HL-60 (cell line): ENCODE results near the gene RPS15A.

Source experiments
- DNase-seq, 2 experiments: peaks; one replicate each; pipeline ENCODE4 v3.0.0-alpha.2; 2010 to 2020; ENCODE audit warnings: low read depth in 1 of 2, low spot score in 1 of 2
- H3K27ac ChIP-seq: fragments of 250-450 bp; sonication (Bioruptor Pico); replicated peaks from 2 replicates; pipeline ENCODE4 v1.5.1; 2020; ENCODE audit warnings: mild to moderate bottlenecking, moderate library complexity
- H3K27me3 ChIP-seq: fragments of 250-450 bp; sonication (Bioruptor Pico); 2 replicates; pipeline ENCODE4 v1.5.1; 2021; ENCODE audit warnings: mild to moderate bottlenecking, moderate library complexity; ENCODE audit not compliant: insufficient read depth, poor library complexity, severe bottlenecking
- H3K4me3 ChIP-seq: replicated peaks from 2 replicates; pipeline ENCODE4 v1.5.1; 2011; ENCODE audit warnings: mild to moderate bottlenecking, control low read depth, low read length; ENCODE audit not compliant: insufficient read depth
- GABPA ChIP-seq: IDR thresholded peaks from 2 replicates; pipeline ENCODE4 v1.6.1; 2012; ENCODE audit warnings: low read depth
- POLR2AphosphoS5 ChIP-seq: IDR thresholded peaks from 2 replicates; pipeline ENCODE4 v1.6.1; 2012; ENCODE audit warnings: low read depth
- SPI1 ChIP-seq: IDR thresholded peaks from 2 replicates; pipeline ENCODE4 v1.6.1; 2012; ENCODE audit warnings: low read depth, mild to moderate bottlenecking, borderline replicate concordance
- TF ChIP-seq, protein P1 (sequence below): IDR thresholded peaks from 2 replicates; pipeline ENCODE4 v1.6.1; 2012; ENCODE audit warnings: low read depth; ENCODE audit not compliant: insufficient replicate concordance
- TF ChIP-seq, protein P2 (sequence below): IDR thresholded peaks from one replicate; pipeline ENCODE4 v1.5.1; 2011; ENCODE audit warnings: low read length, control low read depth, inconsistent platforms; ENCODE audit not compliant: insufficient read depth

Gene RPS15A

DNA sequence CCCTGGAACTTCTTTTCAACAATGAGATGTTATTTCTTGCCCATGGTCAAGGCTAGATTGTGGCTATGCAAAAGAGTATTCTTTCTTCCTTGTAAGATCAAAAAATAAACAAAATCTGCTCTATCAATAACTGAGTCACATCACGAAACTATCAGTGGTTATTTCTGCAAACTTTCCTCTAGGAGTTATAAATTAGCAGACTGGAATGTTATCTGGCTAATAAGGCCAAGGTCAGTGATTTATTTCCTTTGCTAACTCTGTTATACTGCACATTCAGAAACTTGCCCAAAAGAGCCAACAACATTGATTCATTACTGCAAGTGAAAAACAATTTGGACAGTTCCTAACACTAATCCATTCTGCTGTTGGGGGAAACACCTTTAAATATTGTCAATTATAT, 6.2 kb upstream of the RPS15A start:
- no peak for DNase-seq
- no peak overlapping the region for H3K27ac ChIP-seq
- H3K27me3 ChIP-seq: no peaks in the 10 kb centered on the region
- TF ChIP-seq, protein P1, sequence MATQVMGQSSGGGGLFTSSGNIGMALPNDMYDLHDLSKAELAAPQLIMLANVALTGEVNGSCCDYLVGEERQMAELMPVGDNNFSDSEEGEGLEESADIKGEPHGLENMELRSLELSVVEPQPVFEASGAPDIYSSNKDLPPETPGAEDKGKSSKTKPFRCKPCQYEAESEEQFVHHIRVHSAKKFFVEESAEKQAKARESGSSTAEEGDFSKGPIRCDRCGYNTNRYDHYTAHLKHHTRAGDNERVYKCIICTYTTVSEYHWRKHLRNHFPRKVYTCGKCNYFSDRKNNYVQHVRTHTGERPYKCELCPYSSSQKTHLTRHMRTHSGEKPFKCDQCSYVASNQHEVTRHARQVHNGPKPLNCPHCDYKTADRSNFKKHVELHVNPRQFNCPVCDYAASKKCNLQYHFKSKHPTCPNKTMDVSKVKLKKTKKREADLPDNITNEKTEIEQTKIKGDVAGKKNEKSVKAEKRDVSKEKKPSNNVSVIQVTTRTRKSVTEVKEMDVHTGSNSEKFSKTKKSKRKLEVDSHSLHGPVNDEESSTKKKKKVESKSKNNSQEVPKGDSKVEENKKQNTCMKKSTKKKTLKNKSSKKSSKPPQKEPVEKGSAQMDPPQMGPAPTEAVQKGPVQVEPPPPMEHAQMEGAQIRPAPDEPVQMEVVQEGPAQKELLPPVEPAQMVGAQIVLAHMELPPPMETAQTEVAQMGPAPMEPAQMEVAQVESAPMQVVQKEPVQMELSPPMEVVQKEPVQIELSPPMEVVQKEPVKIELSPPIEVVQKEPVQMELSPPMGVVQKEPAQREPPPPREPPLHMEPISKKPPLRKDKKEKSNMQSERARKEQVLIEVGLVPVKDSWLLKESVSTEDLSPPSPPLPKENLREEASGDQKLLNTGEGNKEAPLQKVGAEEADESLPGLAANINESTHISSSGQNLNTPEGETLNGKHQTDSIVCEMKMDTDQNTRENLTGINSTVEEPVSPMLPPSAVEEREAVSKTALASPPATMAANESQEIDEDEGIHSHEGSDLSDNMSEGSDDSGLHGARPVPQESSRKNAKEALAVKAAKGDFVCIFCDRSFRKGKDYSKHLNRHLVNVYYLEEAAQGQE: no peak
- TF ChIP-seq, protein P2, sequence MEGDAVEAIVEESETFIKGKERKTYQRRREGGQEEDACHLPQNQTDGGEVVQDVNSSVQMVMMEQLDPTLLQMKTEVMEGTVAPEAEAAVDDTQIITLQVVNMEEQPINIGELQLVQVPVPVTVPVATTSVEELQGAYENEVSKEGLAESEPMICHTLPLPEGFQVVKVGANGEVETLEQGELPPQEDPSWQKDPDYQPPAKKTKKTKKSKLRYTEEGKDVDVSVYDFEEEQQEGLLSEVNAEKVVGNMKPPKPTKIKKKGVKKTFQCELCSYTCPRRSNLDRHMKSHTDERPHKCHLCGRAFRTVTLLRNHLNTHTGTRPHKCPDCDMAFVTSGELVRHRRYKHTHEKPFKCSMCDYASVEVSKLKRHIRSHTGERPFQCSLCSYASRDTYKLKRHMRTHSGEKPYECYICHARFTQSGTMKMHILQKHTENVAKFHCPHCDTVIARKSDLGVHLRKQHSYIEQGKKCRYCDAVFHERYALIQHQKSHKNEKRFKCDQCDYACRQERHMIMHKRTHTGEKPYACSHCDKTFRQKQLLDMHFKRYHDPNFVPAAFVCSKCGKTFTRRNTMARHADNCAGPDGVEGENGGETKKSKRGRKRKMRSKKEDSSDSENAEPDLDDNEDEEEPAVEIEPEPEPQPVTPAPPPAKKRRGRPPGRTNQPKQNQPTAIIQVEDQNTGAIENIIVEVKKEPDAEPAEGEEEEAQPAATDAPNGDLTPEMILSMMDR: no peak
- no peak for TF ChIP-seq GABPA
- no peak for TF ChIP-seq POLR2AphosphoS5
- TF ChIP-seq SPI1: no peak
- no peak overlapping the region for H3K4me3 ChIP-seq

DNA sequence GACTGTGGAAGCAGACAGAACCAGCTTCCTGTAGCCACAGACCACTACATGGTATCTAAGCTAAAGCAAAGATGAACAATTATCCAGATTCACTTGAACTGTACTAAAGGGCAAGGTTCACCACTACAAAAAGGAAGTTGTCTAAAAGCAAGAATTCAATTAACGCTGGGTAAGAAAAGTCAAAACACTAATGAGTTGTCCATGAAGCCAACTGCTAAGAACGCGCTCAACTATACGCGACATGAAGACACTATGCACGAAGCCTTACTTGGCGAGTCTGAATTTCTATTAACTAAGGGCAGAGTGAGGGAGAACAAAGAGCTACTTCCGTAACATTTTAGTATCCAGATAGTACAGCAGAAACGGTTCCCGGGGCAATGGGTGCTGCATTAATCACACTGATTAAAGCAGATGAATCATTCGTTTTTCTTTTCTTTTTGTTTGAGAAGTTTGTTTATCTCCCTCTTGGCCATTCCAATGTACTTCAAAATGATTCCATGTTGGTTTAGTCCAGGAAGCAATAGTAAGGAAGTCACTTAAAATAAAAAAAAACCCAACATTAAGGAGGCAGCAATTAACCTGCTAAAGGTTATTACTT, 2.8 kb upstream of the RPS15A start:
- H3K4me3 ChIP-seq: no peak overlapping the region
- DNase-seq: no peak
- H3K27me3 ChIP-seq: no peaks in the 10 kb centered on the region
- no peak overlapping the region for H3K27ac ChIP-seq
- no peak for TF ChIP-seq POLR2AphosphoS5

DNA sequence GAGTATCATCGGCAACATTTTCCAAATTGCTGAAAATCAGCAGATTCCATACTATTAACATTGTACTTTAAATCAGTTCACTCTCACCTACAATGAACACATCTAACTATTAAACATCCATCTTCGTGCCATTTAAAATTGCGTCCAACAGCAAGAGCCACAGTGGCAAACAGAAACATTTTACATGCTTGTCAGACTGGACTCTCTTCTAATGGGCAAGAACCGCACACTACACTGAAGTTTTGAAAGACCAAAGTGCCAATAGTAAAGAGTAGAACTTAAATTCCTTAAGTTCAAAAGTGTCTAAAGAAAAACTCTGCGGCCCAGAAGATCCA, 652 bp downstream of the RPS15A start:
- TF ChIP-seq GABPA (no peak), POLR2AphosphoS5 (no peak), SPI1 (no peak)
- TF ChIP-seq, protein P2: no peak
- TF ChIP-seq, protein P1: no peak
- no peak for DNase-seq
- Histone ChIP-seq H3K27ac (peak overlapping the region; percentile 93), H3K27me3 (no peaks in the 10 kb centered on the region), H3K4me3 (peak overlapping the region; percentile 76)

DNA sequence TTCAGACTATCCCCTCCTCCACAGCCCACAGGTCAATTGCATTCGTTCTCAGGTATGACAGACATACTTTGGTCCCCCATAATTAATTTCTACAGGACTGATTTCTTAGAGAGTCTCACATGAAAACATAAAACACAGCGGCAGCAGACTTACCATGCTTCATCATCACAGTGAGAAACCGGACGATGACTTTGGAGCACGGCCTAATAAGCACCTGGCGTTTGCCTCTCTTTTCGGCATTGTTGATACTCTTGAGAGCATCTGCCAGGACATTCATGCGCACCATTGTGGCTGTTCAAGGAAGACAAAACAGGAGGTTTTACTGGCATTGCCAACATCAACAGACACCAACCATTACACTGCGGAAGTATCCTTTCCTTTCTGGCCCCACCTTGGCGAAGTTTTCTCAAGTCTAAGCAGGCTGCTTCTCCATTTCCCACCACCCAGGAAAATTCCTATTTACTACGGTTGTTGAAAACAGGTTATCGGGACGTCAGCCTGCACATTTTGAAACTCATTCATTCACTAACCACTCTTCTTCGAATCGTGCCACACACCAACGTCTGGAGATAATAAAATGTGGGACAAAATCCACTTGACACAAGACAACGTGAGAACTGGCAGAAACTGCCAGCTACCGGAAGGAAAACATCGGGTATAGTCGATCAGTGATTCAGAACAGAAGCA, 1.2 kb downstream of the RPS15A start:
- H3K4me3 ChIP-seq: peak overlapping the region; percentile 76
- no peaks in the 10 kb centered on the region for H3K27me3 ChIP-seq

More for the DNA sequence above, 1.2 kb downstream of the RPS15A start:
- DNase-seq: no peak
- peak overlapping the region; percentile 93 for H3K27ac ChIP-seq
- 0 out of 2 replicates have a peak, but pooled peaks have one; percentile 21 for TF ChIP-seq POLR2AphosphoS5
- no peak for TF ChIP-seq SPI1
